GM12878 (cell line): Measurements from ENCODE around the gene SIGLEC12. TPM values are rescaled to one million over a fixed set of nuclear protein-coding genes. Genes with fewer than 3 reads are reported as not detected.

Experiments
- ATAC-seq: fragments of 200-7000 bp; cut with Tn5 transposase; 3 replicates; pipeline ENCODE4 v1.9.1; 2020; ENCODE audit warnings: mild to moderate bottlenecking, moderate library complexity
- BruUV-seq: library from RNA; stranded (reverse); fragments of 400-500 nt; replicated peaks from 2 replicates; lab custom pipeline; 2021; lab: Mats Ljungman, UMichigan
- CTCF ChIA-PET: fragments of 300-600 bp; sonication (Branson Sonifier 250); formaldehyde crosslinking; extraction: SDS; loops from one replicate; lab custom pipeline; 2021; ENCODE audit warnings: inconsistent platforms; lab: Yijun Ruan, JAX
- POLR2A ChIA-PET: fragments of 350-600 bp; formaldehyde crosslinking; extraction: SDS; loops from one replicate; lab custom pipeline; 2021; ENCODE audit warnings: inconsistent platforms; lab: Charles Lee
- RAD21 ChIA-PET: fragments of 300-600 bp; sonication (Branson Sonifier 250); formaldehyde crosslinking; loops from one replicate; lab custom pipeline; 2023; ENCODE audit warnings: antibody characterized with exemption; ENCODE audit not compliant: unreplicated experiment; lab: Charles Lee
- SMC1A ChIA-PET: fragments of 300-600 bp; sonication (Branson Sonifier 250); formaldehyde crosslinking; loops from one replicate; lab custom pipeline; 2023; ENCODE audit not compliant: unreplicated experiment, uncharacterized antibody; lab: Charles Lee
- DNase-seq: peaks from one replicate; pipeline ENCODE4 v3.0.0-alpha.2; 2011; ENCODE audit warnings: low read depth, low spot score
- FAIRE-seq: peaks from 3 replicates; lab custom pipeline; 2011; peaks lifted over from hg19 to GRCh38; lab: Jason Lieb, UNC
- H2AFZ ChIP-seq: 2 replicates; pipeline ENCODE4 v1.6.0; 2011; ENCODE audit warnings: low read depth, low read length, control low read depth; ENCODE audit not compliant: control insufficient read depth
- H3K27ac ChIP-seq: 2 replicates; pipeline ENCODE4 v1.5.1; 2011; ENCODE audit warnings: control low read depth; ENCODE audit not compliant: control insufficient read depth, insufficient read depth
- H3K27me3 ChIP-seq, 2 experiments: replicated peaks in 1 of 2; 2 replicates each; pipeline versions ENCODE4 v1.6.0 to v1.6.1; 2011; ENCODE audit warnings: low read length in 1 of 2; ENCODE audit not compliant: control insufficient read depth in 2 of 2, insufficient read depth in 2 of 2
- H3K36me3 ChIP-seq, 2 experiments: 2 replicates each; pipeline ENCODE4 v1.5.1; 2011; ENCODE audit warnings: low read length in 1 of 2; ENCODE audit not compliant: control insufficient read depth in 2 of 2, insufficient read depth in 2 of 2
- H3K4me1 ChIP-seq: 2 replicates; pipeline ENCODE4 v1.6.1; 2011; ENCODE audit warnings: mild to moderate bottlenecking, low read length, moderate library complexity, mixed read lengths; ENCODE audit not compliant: control insufficient read depth, insufficient read depth
- H3K4me2 ChIP-seq: 2 replicates; pipeline ENCODE4 v1.6.0; 2011; ENCODE audit warnings: control low read depth; ENCODE audit not compliant: control insufficient read depth, insufficient read depth
- H3K4me3 ChIP-seq: fragments of 200-600 bp; sonication (generic); 2 replicates; pipeline ENCODE4 v1.5.1; 2016
- H3K79me2 ChIP-seq: 2 replicates; pipeline ENCODE4 v1.6.0; 2011; ENCODE audit warnings: low read length; ENCODE audit not compliant: control insufficient read depth, insufficient read depth
- H3K9ac ChIP-seq: 2 replicates; pipeline ENCODE4 v1.8.0; 2011; ENCODE audit warnings: low read length, control low read depth, mixed read lengths; ENCODE audit not compliant: control insufficient read depth, insufficient read depth
- H3K9me3 ChIP-seq: replicated peaks from 3 replicates; pipeline ENCODE4 v1.5.1; 2011; ENCODE audit warnings: mild to moderate bottlenecking, low read length; ENCODE audit not compliant: control insufficient read depth, insufficient read depth
- H4K20me1 ChIP-seq: 2 replicates; pipeline ENCODE4 v1.6.0; 2011; ENCODE audit not compliant: control insufficient read depth, insufficient read depth
- GABPA ChIP-seq: IDR thresholded peaks from 2 replicates; pipeline ENCODE4 v1.6.1; 2014; ENCODE audit warnings: antibody characterized with exemption, low read depth, mild to moderate bottlenecking, inconsistent platforms
- MEF2A ChIP-seq: IDR thresholded peaks from 2 replicates; pipeline ENCODE4 v1.6.1; 2011; ENCODE audit warnings: low read depth, mild to moderate bottlenecking, low read length, moderate library complexity; ENCODE audit not compliant: insufficient read depth
- NR2F1 ChIP-seq: fragments of 450-650 bp; conservative IDR thresholded peaks from 2 replicates; pipeline ENCODE4 v1.6.1; 2017; ENCODE audit warnings: mild to moderate bottlenecking
- RAD21 ChIP-seq: IDR thresholded peaks from 2 replicates; pipeline ENCODE4 v1.6.1; 2011; ENCODE audit warnings: mild to moderate bottlenecking, low read depth, low read length, moderate library complexity; ENCODE audit not compliant: insufficient read depth
- RB1 ChIP-seq: fragments of 450-650 bp; formaldehyde crosslinking; IDR thresholded peaks from 2 replicates; pipeline ENCODE4 v1.6.1; 2017; ENCODE audit warnings: mild to moderate bottlenecking, borderline replicate concordance
- RCOR1 ChIP-seq: conservative IDR thresholded peaks from 2 replicates; pipeline ENCODE4 v1.6.1; 2012; ENCODE audit warnings: low read depth, low read length, improper control_type of control experiment
- RELA ChIP-seq: fragments of 450-650 bp; IDR thresholded peaks from 2 replicates; pipeline ENCODE4 v1.8.0; 2014; ENCODE audit warnings: borderline replicate concordance; ENCODE audit not compliant: partially characterized antibody
- SP1 ChIP-seq: IDR thresholded peaks from one replicate; pipeline ENCODE4 v1.6.1; 2011; ENCODE audit warnings: low read depth, low read length
- ZNF24 ChIP-seq: fragments of 450-650 bp; IDR thresholded peaks from 2 replicates; pipeline ENCODE4 v1.6.1; 2017; ENCODE audit warnings: antibody characterized with exemption, mild to moderate bottlenecking
- ZSCAN29 ChIP-seq: fragments of 450-650 bp; IDR thresholded peaks from 2 replicates; pipeline ENCODE4 v1.6.1; 2017; ENCODE audit warnings: mild to moderate bottlenecking, moderate library complexity
- WGBS: methylation state at CpG from one replicate; pipeline ENCODE4 v1.1.6; 2016; ENCODE audit warnings: low lambda C conversion rate; ENCODE audit not compliant: insufficient replicate concordance, insufficient coverage; ENCODE audit errors: missing lambda C conversion rate; 5-methylcytosine and 5-hydroxymethylcytosine counted together
- in situ Hi-C: fragments of 300-500 bp; cut with MboI; formaldehyde crosslinking; loops from 9 replicates; pipeline ENCODE4 v1.14.3; 2018; ENCODE audit warnings: mixed read lengths
- intact Hi-C: fragments of 100-400 bp; cut with micrococcal nuclease; formaldehyde crosslinking; loops from one replicate; pipeline ENCODE4 v1.14.2; 2022; ENCODE audit not compliant: unreplicated experiment
- polyA plus RNA-seq, 11 experiments: library from polyadenylated mRNA; depleted of rRNA in 4 of 11; unstranded in 6 of 11; stranded (reverse) in 5 of 11; fragments of >200 nt; fragmentation: Nextera tagmentation in 4 of 11; fragmentation: Illumina TruSeq in 1 of 11; extraction: Ambion mirVana in 4 of 11; extraction: Trizol in 1 of 11; gene quantifications; 1 replicate in 1 of 11; 2 replicates in 10 of 11; pipeline versions ENCODE4 v1.2.1 to v1.2.3, GENCODE V29; 2011 to 2016; ENCODE audit warnings: inconsistent platforms in 2 of 11, missing spikeins in 2 of 11, low read depth in 1 of 11
- total RNA-seq, 4 experiments: library from RNA; depleted of rRNA in 3 of 4; stranded (reverse); fragments of >200 nt in 3 of 4; fragmentation: Illumina TruSeq in 1 of 4; extraction: Trizol in 1 of 4; gene quantifications; 2 replicates each; pipeline versions ENCODE4 v1.2.1 to v1.2.3, GENCODE V29; 2013 to 2021
- TF ChIP-seq, protein P1 (sequence below): IDR thresholded peaks from 2 replicates; pipeline ENCODE4 v1.6.1; 2011; ENCODE audit warnings: mild to moderate bottlenecking, low read depth, low read length, moderate library complexity; ENCODE audit not compliant: insufficient replicate concordance
- TF ChIP-seq, protein P2 (sequence below): fragments of 450-650 bp; IDR thresholded peaks from 2 replicates; pipeline ENCODE4 v1.6.1; 2017; ENCODE audit warnings: borderline replicate concordance
- TF ChIP-seq, protein P3 (sequence below): fragments of 450-650 bp; IDR thresholded peaks from 2 replicates; pipeline ENCODE4 v1.6.1; 2016; ENCODE audit warnings: mild to moderate bottlenecking, moderate library complexity, borderline replicate concordance
- TF ChIP-seq, protein P4 (sequence below): fragments of 450-650 bp; IDR thresholded peaks from 2 replicates; pipeline ENCODE4 v1.6.1; 2017; ENCODE audit warnings: low read depth, mild to moderate bottlenecking, moderate library complexity

The SIGLEC12 gene
- total and polyA plus RNA-seq, 10 of the 15 experiments (the other 5 are each of a cell fraction or from before 2014, with no cell fraction given): 0.03 to 0.18 (median 0.06) TPM; not detected in 5

DNA sequence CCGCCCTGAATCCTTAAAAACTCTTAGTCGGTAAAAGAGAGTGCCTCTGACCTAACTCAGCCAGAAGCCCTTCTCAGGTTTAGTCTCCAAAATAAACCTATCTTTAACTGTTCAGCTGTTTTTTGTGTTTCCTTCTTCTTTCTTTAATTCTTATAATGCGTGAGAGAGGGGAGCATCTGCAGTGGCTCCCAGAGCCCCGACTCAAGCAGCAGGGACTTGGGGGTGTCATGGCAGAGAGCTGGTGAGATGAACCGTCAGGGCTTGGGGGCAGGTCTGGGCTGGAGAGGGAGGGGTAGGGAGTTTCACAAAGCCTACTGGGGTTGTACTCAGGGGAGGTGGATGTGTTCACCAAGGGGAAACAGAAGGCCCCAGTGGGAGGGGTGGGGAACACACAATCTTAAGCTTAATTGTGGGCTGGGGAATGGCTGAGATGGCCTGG lies 46.6 kb upstream of the SIGLEC12 start:
- WGBS: 56% methylated on average over 5 of the region's 5 CpGs
- no peaks in the 10 kb centered on the region for H3K36me3 ChIP-seq
- H3K4me3 ChIP-seq: no peak overlapping the region
- POLR2A ChIA-PET: no interaction called here
- in situ Hi-C loops: no loop called here
- FAIRE-seq: no peak
- H3K9me3 ChIP-seq: no peaks in the 10 kb centered on the region
- no peak for ATAC-seq
- SMC1A ChIA-PET: interaction anchor here (1.1 to 1.3 kb wide), 2 partner anchors 12 to 33 kb away, joined by 3 to 4 read pairs; no protein-coding TSS in a partner anchor
- peaks cover 45% of the 10 kb centered on the region for H3K4me1 ChIP-seq
- H3K27me3 ChIP-seq: no peaks in the 10 kb centered on the region
- no peak for DNase-seq
- no TSS peak for BruUV-seq
- no peaks in the 10 kb centered on the region for H3K79me2 ChIP-seq
- TF ChIP-seq ZNF24 (no peak), GABPA (no peak), NR2F1 (no peak), SP1 (no peak), RAD21 (no peak), ZSCAN29 (no peak), RB1 (no peak), MEF2A (no peak), RELA (no peak), RCOR1 (no peak)
- TF ChIP-seq, protein P1, sequence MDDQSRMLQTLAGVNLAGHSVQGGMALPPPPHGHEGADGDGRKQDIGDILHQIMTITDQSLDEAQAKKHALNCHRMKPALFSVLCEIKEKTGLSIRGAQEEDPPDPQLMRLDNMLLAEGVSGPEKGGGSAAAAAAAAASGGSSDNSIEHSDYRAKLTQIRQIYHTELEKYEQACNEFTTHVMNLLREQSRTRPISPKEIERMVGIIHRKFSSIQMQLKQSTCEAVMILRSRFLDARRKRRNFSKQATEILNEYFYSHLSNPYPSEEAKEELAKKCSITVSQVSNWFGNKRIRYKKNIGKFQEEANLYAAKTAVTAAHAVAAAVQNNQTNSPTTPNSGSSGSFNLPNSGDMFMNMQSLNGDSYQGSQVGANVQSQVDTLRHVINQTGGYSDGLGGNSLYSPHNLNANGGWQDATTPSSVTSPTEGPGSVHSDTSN: no peak
- TF ChIP-seq, protein P2, sequence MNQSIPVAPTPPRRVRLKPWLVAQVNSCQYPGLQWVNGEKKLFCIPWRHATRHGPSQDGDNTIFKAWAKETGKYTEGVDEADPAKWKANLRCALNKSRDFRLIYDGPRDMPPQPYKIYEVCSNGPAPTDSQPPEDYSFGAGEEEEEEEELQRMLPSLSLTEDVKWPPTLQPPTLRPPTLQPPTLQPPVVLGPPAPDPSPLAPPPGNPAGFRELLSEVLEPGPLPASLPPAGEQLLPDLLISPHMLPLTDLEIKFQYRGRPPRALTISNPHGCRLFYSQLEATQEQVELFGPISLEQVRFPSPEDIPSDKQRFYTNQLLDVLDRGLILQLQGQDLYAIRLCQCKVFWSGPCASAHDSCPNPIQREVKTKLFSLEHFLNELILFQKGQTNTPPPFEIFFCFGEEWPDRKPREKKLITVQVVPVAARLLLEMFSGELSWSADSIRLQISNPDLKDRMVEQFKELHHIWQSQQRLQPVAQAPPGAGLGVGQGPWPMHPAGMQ: no peak
- TF ChIP-seq, protein P3, sequence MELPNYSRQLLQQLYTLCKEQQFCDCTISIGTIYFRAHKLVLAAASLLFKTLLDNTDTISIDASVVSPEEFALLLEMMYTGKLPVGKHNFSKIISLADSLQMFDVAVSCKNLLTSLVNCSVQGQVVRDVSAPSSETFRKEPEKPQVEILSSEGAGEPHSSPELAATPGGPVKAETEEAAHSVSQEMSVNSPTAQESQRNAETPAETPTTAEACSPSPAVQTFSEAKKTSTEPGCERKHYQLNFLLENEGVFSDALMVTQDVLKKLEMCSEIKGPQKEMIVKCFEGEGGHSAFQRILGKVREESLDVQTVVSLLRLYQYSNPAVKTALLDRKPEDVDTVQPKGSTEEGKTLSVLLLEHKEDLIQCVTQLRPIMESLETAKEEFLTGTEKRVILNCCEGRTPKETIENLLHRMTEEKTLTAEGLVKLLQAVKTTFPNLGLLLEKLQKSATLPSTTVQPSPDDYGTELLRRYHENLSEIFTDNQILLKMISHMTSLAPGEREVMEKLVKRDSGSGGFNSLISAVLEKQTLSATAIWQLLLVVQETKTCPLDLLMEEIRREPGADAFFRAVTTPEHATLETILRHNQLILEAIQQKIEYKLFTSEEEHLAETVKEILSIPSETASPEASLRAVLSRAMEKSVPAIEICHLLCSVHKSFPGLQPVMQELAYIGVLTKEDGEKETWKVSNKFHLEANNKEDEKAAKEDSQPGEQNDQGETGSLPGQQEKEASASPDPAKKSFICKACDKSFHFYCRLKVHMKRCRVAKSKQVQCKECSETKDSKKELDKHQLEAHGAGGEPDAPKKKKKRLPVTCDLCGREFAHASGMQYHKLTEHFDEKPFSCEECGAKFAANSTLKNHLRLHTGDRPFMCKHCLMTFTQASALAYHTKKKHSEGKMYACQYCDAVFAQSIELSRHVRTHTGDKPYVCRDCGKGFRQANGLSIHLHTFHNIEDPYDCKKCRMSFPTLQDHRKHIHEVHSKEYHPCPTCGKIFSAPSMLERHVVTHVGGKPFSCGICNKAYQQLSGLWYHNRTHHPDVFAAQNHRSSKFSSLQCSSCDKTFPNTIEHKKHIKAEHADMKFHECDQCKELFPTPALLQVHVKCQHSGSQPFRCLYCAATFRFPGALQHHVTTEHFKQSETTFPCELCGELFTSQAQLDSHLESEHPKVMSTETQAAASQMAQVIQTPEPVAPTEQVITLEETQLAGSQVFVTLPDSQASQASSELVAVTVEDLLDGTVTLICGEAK: no peak
- TF ChIP-seq, protein P4, sequence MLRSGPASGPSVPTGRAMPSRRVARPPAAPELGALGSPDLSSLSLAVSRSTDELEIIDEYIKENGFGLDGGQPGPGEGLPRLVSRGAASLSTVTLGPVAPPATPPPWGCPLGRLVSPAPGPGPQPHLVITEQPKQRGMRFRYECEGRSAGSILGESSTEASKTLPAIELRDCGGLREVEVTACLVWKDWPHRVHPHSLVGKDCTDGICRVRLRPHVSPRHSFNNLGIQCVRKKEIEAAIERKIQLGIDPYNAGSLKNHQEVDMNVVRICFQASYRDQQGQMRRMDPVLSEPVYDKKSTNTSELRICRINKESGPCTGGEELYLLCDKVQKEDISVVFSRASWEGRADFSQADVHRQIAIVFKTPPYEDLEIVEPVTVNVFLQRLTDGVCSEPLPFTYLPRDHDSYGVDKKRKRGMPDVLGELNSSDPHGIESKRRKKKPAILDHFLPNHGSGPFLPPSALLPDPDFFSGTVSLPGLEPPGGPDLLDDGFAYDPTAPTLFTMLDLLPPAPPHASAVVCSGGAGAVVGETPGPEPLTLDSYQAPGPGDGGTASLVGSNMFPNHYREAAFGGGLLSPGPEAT: no peak
- CTCF ChIA-PET: interaction anchor here (0.9 kb wide), 1 partner anchor 33 kb away, joined by 5 read pairs; no protein-coding TSS in a partner anchor
- no peak overlapping the region for H3K4me2 ChIP-seq
- no peaks in the 10 kb centered on the region for H4K20me1 ChIP-seq
- no peak overlapping the region for H2AFZ ChIP-seq
- intact Hi-C loops: no loop called here
- RAD21 ChIA-PET: no interaction called here
- H3K27ac ChIP-seq: no peak overlapping the region
- no peak overlapping the region for H3K9ac ChIP-seq
